Measurements from ENCODE around the gene WDR1. TPM values are rescaled to one million over a fixed set of nuclear protein-coding genes. Genes with fewer than 3 reads are reported as not detected.

The WDR1 gene
- total and polyA plus RNA-seq, 2 of the 13 experiments (the other 11 are each of a cell fraction or from before 2014, with no cell fraction given), result 106 to 198 TPM

DNA sequence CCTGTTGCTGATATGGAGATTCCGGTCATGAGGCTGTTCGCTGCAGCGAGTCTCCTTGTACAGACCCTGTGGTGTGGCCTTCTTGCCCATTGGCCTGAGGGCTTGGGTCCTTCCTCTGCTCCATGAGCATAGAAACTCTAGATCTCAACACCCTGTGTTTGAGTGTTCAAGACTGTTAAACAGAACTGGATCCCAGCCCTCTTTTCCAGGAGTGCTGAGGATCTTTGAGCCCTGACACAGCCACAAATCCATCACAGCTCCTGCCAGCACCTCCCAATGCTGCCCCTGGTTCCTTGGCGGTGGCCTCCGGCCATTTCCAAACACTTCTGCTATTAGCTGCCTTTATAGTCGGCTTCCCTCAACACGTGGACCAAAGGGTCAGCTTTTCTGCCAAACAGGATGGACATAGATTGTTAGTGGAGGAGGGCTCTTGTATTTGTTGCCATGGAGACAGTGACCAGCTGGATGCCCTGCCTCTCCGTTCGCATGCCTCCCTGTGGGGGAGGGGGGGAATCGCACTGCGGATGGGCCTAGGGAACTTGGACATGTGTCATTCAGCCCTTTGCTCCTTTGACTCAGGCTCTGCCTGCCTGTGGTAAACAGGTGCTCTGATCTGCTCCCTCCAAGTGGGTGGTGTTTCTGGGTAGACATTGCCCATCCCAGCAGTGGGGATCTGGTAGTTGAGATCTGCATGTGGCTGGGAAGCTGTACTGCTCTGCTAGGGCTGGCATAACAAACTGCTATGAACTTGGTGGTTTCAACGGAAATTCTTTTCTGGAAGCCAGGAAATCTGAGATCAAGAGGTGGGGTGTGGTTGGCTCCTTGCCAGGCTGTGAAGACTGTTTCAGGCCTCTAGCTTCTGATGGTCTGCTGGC is 6.9 kb upstream of the WDR1 start (continued):
- TF ChIP-seq, protein P1, sequence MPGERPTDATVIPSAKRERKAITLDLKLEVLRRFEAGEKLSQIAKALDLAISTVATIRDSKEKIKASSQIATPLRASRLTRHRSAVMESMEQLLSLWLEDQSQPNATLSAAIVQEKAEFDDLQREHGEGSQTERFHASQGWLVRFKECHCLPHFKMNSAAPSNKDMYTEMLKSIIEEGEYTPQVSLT (CRISPR knock-in tag; IDR thresholded peaks at IDR 0.05; ENCODE audit: borderline replicate concordance, low read depth), result no peak
- TF ChIP-seq ZBTB7B (CRISPR knock-in tag; IDR thresholded peaks at IDR 0.05) (no peak), ZNF383 (CRISPR knock-in tag; IDR thresholded peaks at IDR 0.05; ENCODE audit: borderline replicate concordance) (no peak), ZNF678 (CRISPR knock-in tag; IDR thresholded peaks at IDR 0.05) (no peak), CREB1 (IDR thresholded peaks at IDR 0.05) (no peak), CREB1 (CRISPR knock-in tag; IDR thresholded peaks at IDR 0.05) (no peak), ISL2 (CRISPR knock-in tag; IDR thresholded peaks at IDR 0.05) (no peak), ATM (IDR thresholded peaks at IDR 0.05; ENCODE audit: borderline replicate concordance) (no peak), THAP11 (CRISPR knock-in tag; IDR thresholded peaks at IDR 0.05) (0 out of 2 replicates have a peak, but pooled peaks have one; percentile 19), MED8 (CRISPR knock-in tag; IDR thresholded peaks at IDR 0.05; ENCODE audit: insufficient replicate concordance) (no peak), ZNF780A (CRISPR knock-in tag; IDR thresholded peaks at IDR 0.05) (no peak)
- TF ChIP-seq, protein P2, sequence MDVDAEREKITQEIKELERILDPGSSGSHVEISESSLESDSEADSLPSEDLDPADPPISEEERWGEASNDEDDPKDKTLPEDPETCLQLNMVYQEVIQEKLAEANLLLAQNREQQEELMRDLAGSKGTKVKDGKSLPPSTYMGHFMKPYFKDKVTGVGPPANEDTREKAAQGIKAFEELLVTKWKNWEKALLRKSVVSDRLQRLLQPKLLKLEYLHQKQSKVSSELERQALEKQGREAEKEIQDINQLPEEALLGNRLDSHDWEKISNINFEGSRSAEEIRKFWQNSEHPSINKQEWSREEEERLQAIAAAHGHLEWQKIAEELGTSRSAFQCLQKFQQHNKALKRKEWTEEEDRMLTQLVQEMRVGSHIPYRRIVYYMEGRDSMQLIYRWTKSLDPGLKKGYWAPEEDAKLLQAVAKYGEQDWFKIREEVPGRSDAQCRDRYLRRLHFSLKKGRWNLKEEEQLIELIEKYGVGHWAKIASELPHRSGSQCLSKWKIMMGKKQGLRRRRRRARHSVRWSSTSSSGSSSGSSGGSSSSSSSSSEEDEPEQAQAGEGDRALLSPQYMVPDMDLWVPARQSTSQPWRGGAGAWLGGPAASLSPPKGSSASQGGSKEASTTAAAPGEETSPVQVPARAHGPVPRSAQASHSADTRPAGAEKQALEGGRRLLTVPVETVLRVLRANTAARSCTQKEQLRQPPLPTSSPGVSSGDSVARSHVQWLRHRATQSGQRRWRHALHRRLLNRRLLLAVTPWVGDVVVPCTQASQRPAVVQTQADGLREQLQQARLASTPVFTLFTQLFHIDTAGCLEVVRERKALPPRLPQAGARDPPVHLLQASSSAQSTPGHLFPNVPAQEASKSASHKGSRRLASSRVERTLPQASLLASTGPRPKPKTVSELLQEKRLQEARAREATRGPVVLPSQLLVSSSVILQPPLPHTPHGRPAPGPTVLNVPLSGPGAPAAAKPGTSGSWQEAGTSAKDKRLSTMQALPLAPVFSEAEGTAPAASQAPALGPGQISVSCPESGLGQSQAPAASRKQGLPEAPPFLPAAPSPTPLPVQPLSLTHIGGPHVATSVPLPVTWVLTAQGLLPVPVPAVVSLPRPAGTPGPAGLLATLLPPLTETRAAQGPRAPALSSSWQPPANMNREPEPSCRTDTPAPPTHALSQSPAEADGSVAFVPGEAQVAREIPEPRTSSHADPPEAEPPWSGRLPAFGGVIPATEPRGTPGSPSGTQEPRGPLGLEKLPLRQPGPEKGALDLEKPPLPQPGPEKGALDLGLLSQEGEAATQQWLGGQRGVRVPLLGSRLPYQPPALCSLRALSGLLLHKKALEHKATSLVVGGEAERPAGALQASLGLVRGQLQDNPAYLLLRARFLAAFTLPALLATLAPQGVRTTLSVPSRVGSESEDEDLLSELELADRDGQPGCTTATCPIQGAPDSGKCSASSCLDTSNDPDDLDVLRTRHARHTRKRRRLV (CRISPR knock-in tag; IDR thresholded peaks at IDR 0.05), result no peak
- TF ChIP-seq, protein P3, sequence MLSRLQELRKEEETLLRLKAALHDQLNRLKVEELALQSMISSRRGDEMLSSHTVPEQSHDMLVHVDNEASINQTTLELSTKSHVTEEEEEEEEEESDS (CRISPR knock-in tag; IDR thresholded peaks at IDR 0.05; ENCODE audit: borderline replicate concordance), result no peak
- TF ChIP-seq, protein P4, sequence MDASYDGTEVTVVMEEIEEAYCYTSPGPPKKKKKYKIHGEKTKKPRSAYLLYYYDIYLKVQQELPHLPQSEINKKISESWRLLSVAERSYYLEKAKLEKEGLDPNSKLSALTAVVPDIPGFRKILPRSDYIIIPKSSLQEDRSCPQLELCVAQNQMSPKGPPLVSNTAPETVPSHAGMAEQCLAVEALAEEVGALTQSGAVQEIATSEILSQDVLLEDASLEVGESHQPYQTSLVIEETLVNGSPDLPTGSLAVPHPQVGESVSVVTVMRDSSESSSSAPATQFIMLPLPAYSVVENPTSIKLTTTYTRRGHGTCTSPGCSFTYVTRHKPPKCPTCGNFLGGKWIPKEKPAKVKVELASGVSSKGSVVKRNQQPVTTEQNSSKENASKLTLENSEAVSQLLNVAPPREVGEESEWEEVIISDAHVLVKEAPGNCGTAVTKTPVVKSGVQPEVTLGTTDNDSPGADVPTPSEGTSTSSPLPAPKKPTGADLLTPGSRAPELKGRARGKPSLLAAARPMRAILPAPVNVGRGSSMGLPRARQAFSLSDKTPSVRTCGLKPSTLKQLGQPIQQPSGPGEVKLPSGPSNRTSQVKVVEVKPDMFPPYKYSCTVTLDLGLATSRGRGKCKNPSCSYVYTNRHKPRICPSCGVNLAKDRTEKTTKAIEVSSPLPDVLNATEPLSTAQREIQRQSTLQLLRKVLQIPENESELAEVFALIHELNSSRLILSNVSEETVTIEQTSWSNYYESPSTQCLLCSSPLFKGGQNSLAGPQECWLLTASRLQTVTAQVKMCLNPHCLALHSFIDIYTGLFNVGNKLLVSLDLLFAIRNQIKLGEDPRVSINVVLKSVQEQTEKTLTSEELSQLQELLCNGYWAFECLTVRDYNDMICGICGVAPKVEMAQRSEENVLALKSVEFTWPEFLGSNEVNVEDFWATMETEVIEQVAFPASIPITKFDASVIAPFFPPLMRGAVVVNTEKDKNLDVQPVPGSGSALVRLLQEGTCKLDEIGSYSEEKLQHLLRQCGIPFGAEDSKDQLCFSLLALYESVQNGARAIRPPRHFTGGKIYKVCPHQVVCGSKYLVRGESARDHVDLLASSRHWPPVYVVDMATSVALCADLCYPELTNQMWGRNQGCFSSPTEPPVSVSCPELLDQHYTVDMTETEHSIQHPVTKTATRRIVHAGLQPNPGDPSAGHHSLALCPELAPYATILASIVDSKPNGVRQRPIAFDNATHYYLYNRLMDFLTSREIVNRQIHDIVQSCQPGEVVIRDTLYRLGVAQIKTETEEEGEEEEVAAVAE (CRISPR knock-in tag; IDR thresholded peaks at IDR 0.05; ENCODE audit: borderline replicate concordance), result no peak
- TF ChIP-seq, protein P5, sequence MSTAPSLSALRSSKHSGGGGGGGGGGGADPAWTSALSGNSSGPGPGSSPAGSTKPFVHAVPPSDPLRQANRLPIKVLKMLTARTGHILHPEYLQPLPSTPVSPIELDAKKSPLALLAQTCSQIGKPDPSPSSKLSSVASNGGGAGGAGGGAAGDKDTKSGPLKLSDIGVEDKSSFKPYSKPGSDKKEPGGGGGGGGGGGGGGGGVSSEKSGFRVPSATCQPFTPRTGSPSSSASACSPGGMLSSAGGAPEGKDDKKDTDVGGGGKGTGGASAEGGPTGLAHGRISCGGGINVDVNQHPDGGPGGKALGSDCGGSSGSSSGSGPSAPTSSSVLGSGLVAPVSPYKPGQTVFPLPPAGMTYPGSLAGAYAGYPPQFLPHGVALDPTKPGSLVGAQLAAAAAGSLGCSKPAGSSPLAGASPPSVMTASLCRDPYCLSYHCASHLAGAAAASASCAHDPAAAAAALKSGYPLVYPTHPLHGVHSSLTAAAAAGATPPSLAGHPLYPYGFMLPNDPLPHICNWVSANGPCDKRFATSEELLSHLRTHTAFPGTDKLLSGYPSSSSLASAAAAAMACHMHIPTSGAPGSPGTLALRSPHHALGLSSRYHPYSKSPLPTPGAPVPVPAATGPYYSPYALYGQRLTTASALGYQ (CRISPR knock-in tag; IDR thresholded peaks at IDR 0.05), result no peak
